Endothelial cell of umbilical vein (primary cell): Measurements from ENCODE around the gene TTLL11. TPM values are rescaled to one million over a fixed set of nuclear protein-coding genes. Genes with fewer than 3 reads are reported as not detected.

Source experiments
- BruUV-seq: library from RNA; stranded (reverse); fragments of 400-500 nt; replicated peaks from 2 replicates; lab custom pipeline; 2021; lab: Mats Ljungman, UMichigan
- CTCF ChIA-PET: fragments of 300-600, 350-600 bp; sonication (Branson Sonifier 250); formaldehyde crosslinking; loops from one replicate; lab custom pipeline; 2021; ENCODE audit warnings: antibody characterized with exemption, inconsistent platforms; lab: Charles Lee
- POLR2A ChIA-PET: fragments of 300-600, 350-600 bp; sonication (Branson Sonifier 250); formaldehyde crosslinking; loops from one replicate; lab custom pipeline; 2021; ENCODE audit warnings: antibody characterized with exemption, inconsistent platforms; lab: Charles Lee
- DNase-seq: peaks from one replicate; pipeline ENCODE4 v3.0.0-alpha.2; 2011; ENCODE audit warnings: low read depth, low spot score
- FAIRE-seq: peaks from 2 replicates; lab custom pipeline; 2011; peaks lifted over from hg19 to GRCh38; lab: Jason Lieb, UNC
- H2AFZ ChIP-seq: 2 replicates; pipeline ENCODE4 v1.6.0; 2012; ENCODE audit warnings: low read depth, low read length, control low read depth, inconsistent platforms
- H3K27ac ChIP-seq: 2 replicates; pipeline ENCODE4 v1.5.1; 2011; ENCODE audit warnings: low read depth, mild to moderate bottlenecking, control low read depth, low read length, moderate library complexity; ENCODE audit not compliant: insufficient read depth
- H3K27me3 ChIP-seq, 2 experiments: 2 replicates each; pipeline versions ENCODE4 v1.6.0 to v1.6.1; 2011; ENCODE audit warnings: low read length in 2 of 2, mixed read lengths in 1 of 2; ENCODE audit not compliant: control insufficient read depth in 2 of 2, insufficient read depth in 2 of 2
- H3K36me3 ChIP-seq, 2 experiments: 2 replicates in 1 of 2; 3 replicates in 1 of 2; pipeline ENCODE4 v1.5.1; 2011; ENCODE audit warnings: low read length in 2 of 2, mild to moderate bottlenecking in 1 of 2, moderate library complexity in 1 of 2; ENCODE audit not compliant: control insufficient read depth in 2 of 2, insufficient read depth in 2 of 2; ENCODE audit errors: extremely low read depth in 1 of 2
- H3K4me1 ChIP-seq: 3 replicates; pipeline ENCODE4 v1.5.1; 2011; ENCODE audit warnings: mild to moderate bottlenecking, low read length; ENCODE audit not compliant: control insufficient read depth, insufficient read depth; ENCODE audit errors: extremely low read depth
- H3K4me2 ChIP-seq: 2 replicates; pipeline ENCODE4 v1.6.1; 2011; ENCODE audit warnings: low read length, control low read depth, mixed read lengths; ENCODE audit not compliant: insufficient read depth
- H3K4me3 ChIP-seq, 3 experiments: fragments of 200-600 bp in 1 of 3; sonication (generic), shearing (Covaris generic) in 1 of 3; replicated peaks in 1 of 3; 2 replicates each; pipeline ENCODE4 v1.5.1; 2011 to 2016; ENCODE audit warnings: control low read depth in 3 of 3, low read length in 3 of 3, mild to moderate bottlenecking in 2 of 3, inconsistent platforms in 1 of 3, low read depth in 1 of 3, moderate library complexity in 1 of 3; ENCODE audit not compliant: insufficient read depth in 1 of 3
- H3K79me2 ChIP-seq: 2 replicates; pipeline ENCODE4 v1.6.0; 2012; ENCODE audit warnings: low read length, inconsistent platforms; ENCODE audit not compliant: control insufficient read depth, insufficient read depth
- H3K9ac ChIP-seq: replicated peaks from 2 replicates; pipeline ENCODE3; 2011; ENCODE audit warnings: low read length, control low read depth; ENCODE audit not compliant: insufficient read depth; ENCODE audit errors: extremely low read depth
- H3K9me1 ChIP-seq: replicated peaks from 3 replicates; pipeline ENCODE4 v1.6.0; 2011; ENCODE audit warnings: mild to moderate bottlenecking, low read length; ENCODE audit not compliant: control insufficient read depth, insufficient read depth; ENCODE audit errors: extremely low read depth
- H3K9me3 ChIP-seq: replicated peaks from 2 replicates; pipeline ENCODE4 v1.5.1; 2012; ENCODE audit warnings: low read length, inconsistent platforms; ENCODE audit not compliant: control insufficient read depth, insufficient read depth
- H4K20me1 ChIP-seq: replicated peaks from 2 replicates; pipeline ENCODE3; 2011; ENCODE audit warnings: mild to moderate bottlenecking, low read length; ENCODE audit not compliant: control insufficient read depth, insufficient read depth; ENCODE audit errors: extremely low read depth
- EZH2 ChIP-seq: IDR thresholded peaks from 2 replicates; pipeline ENCODE4 v1.6.1; 2012; ENCODE audit warnings: borderline replicate concordance, low read depth, mild to moderate bottlenecking, moderate library complexity, low read length, inconsistent platforms; ENCODE audit not compliant: severe bottlenecking
- FOS ChIP-seq: IDR thresholded peaks from 2 replicates; pipeline ENCODE4 v1.6.1; 2011; ENCODE audit warnings: mild to moderate bottlenecking, low read length, moderate library complexity, borderline replicate concordance; ENCODE audit not compliant: insufficient read depth
- GATA2 ChIP-seq: IDR thresholded peaks from 2 replicates; pipeline ENCODE4 v1.7.0; 2011; ENCODE audit warnings: low read depth, mild to moderate bottlenecking, moderate library complexity, mixed read lengths, low read length; ENCODE audit not compliant: insufficient read length, insufficient read depth
- JUN ChIP-seq: IDR thresholded peaks from 2 replicates; pipeline ENCODE4 v1.6.1; 2011; ENCODE audit warnings: borderline replicate concordance, low read depth; ENCODE audit not compliant: insufficient read length, insufficient read depth
- MAX ChIP-seq: IDR thresholded peaks from 2 replicates; pipeline ENCODE4 v1.6.1; 2011; ENCODE audit not compliant: insufficient read depth, insufficient read length
- MYC ChIP-seq: IDR thresholded peaks from one replicate; pipeline ENCODE4 v1.6.1; 2011; ENCODE audit warnings: mild to moderate bottlenecking, low read depth, low read length
- POLR2A ChIP-seq: IDR thresholded peaks from 2 replicates; pipeline ENCODE4 v1.6.1; 2012; ENCODE audit warnings: low read depth, mild to moderate bottlenecking, control low read depth, low read length
- POLR2AphosphoS5 ChIP-seq: IDR thresholded peaks from 2 replicates; pipeline ENCODE4 v1.6.1; 2012; ENCODE audit warnings: low read depth, mild to moderate bottlenecking, control low read depth, low read length, moderate library complexity; ENCODE audit not compliant: insufficient read depth
- dilution Hi-C: fragments of 300-500 bp; cut with MboI; formaldehyde crosslinking; loops from one replicate; pipeline ENCODE4 v1.15.0; 2019; ENCODE audit warnings: low sequenced_read_pairs; ENCODE audit not compliant: extremely low pct_ligation_motif_present
- intact Hi-C: fragments of 100-400 bp; cut with micrococcal nuclease; formaldehyde crosslinking; loops from one replicate; pipeline ENCODE4 v1.10.0; 2022
- polyA plus RNA-seq, 4 experiments: library from polyadenylated mRNA; depleted of rRNA in 3 of 4; stranded (reverse) in 3 of 4; unstranded in 1 of 4; fragments of >200 nt; gene quantifications; 2 replicates each; pipeline versions ENCODE4 v1.2.1 to v1.2.3, GENCODE V29; 2011 to 2012; ENCODE audit warnings: missing spikeins in 1 of 4
- total RNA-seq: library from RNA; stranded (reverse); gene quantifications from 2 replicates; pipeline ENCODE4 v1.2.3, GENCODE V29; 2021
- TF ChIP-seq, protein P1 (sequence below), 2 donors: IDR thresholded peaks; 1 replicate in 1 of 2; 2 replicates in 1 of 2; pipeline ENCODE4 v1.5.1; 2011; ENCODE audit warnings: low read length in 2 of 2, mild to moderate bottlenecking in 2 of 2, moderate library complexity in 2 of 2, control low read depth in 1 of 2, inconsistent platforms in 1 of 2, low read depth in 1 of 2; ENCODE audit not compliant: insufficient read depth in 1 of 2; ENCODE audit errors: extremely low read depth in 1 of 2

TTLL11 gene
- total and polyA plus RNA-seq, 2 donors (not counting 3 experiments of a cell fraction or from before 2014, with no cell fraction given) = 4.9 to 5.1 TPM

- H3K79me2 ChIP-seq = no peaks in the 10 kb centered on the region
- H3K4me1 ChIP-seq = peaks cover 39% of the 10 kb centered on the region
- peak overlapping the region in 1 of 3 experiments; percentile 16 for H3K4me3 ChIP-seq
- peak overlapping the region; percentile 59 for H3K4me2 ChIP-seq
- POLR2A ChIA-PET = no interaction called here
- no peak for TF ChIP-seq POLR2AphosphoS5
- TF ChIP-seq, protein P1, sequence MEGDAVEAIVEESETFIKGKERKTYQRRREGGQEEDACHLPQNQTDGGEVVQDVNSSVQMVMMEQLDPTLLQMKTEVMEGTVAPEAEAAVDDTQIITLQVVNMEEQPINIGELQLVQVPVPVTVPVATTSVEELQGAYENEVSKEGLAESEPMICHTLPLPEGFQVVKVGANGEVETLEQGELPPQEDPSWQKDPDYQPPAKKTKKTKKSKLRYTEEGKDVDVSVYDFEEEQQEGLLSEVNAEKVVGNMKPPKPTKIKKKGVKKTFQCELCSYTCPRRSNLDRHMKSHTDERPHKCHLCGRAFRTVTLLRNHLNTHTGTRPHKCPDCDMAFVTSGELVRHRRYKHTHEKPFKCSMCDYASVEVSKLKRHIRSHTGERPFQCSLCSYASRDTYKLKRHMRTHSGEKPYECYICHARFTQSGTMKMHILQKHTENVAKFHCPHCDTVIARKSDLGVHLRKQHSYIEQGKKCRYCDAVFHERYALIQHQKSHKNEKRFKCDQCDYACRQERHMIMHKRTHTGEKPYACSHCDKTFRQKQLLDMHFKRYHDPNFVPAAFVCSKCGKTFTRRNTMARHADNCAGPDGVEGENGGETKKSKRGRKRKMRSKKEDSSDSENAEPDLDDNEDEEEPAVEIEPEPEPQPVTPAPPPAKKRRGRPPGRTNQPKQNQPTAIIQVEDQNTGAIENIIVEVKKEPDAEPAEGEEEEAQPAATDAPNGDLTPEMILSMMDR (IDR thresholded peaks at IDR 0.05; ENCODE audit: extremely low read depth in 1 of 2, insufficient read depth in 1 of 2, low read depth in 1 of 2, low read length in 2 of 2) = peak in 1 of 2 donors; percentile 18
- peak; percentile 25 for DNase-seq
- FAIRE-seq = no peak
- intact Hi-C loops = loop anchor here (2.0 kb wide), 1 partner anchor 76 kb away; the partner anchor contains the start of gene TTLL11
- H3K27ac ChIP-seq = peak overlapping the region; percentile 11
- no peaks in the 10 kb centered on the region for H3K9me3 ChIP-seq
- peak overlapping the region; percentile 17 for H2AFZ ChIP-seq
- dilution Hi-C loops = no loop called here
- no peaks in the 10 kb centered on the region for H4K20me1 ChIP-seq
- CTCF ChIA-PET = interaction anchor here (0.7 to 1.2 kb wide), 2 partner anchors 329 to 471 kb away, joined by 3 read pairs; no protein-coding TSS in a partner anchor
- no peaks in the 10 kb centered on the region for H3K36me3 ChIP-seq
- H3K9me1 ChIP-seq = no peaks in the 10 kb centered on the region
- no peaks in the 10 kb centered on the region for H3K27me3 ChIP-seq
- no peak overlapping the region for H3K9ac ChIP-seq
- BruUV-seq = no TSS peak
Observed at GRCh38 chr9:122016744-122017143, 76.4 kb downstream of the TTLL11 start.

- FAIRE-seq = peak; percentile 92
- H3K4me1 ChIP-seq = peaks cover 39% of the 10 kb centered on the region
- peak overlapping the region; percentile 11 for H3K27ac ChIP-seq
- no peaks in the 10 kb centered on the region for H3K9me3 ChIP-seq
- H3K27me3 ChIP-seq = no peaks in the 10 kb centered on the region
- H2AFZ ChIP-seq = peak overlapping the region; percentile 17
- BruUV-seq = no TSS peak
- H3K79me2 ChIP-seq = no peaks in the 10 kb centered on the region
- ChIA-PET CTCF (interaction anchor here (0.7 to 1.2 kb wide), 2 partner anchors 329 to 470 kb away, joined by 3 read pairs; no protein-coding TSS in a partner anchor), POLR2A (no interaction called here)
- H3K36me3 ChIP-seq = no peaks in the 10 kb centered on the region
- dilution Hi-C loops = no loop called here
- peak; percentile 53 for DNase-seq
- no peaks in the 10 kb centered on the region for H3K9me1 ChIP-seq
- H4K20me1 ChIP-seq = no peaks in the 10 kb centered on the region
- peak overlapping the region; percentile 59 for H3K4me2 ChIP-seq
- no peak overlapping the region for H3K9ac ChIP-seq
- peak overlapping the region in 1 of 3 experiments; percentile 16 for H3K4me3 ChIP-seq
- TF ChIP-seq GATA2 = peak; percentile 73
- TF ChIP-seq JUN = peak; percentile 74
- TF ChIP-seq MAX = no peak
- TF ChIP-seq, protein P1 (IDR thresholded peaks at IDR 0.05; ENCODE audit: extremely low read depth in 1 of 2, insufficient read depth in 1 of 2, low read depth in 1 of 2, low read length in 2 of 2) = no peak
- peak; percentile 36 for TF ChIP-seq POLR2AphosphoS5
- no peak for TF ChIP-seq POLR2A
- peak; percentile 50 for TF ChIP-seq FOS
- no peak for TF ChIP-seq MYC
- no peak for TF ChIP-seq EZH2
- intact Hi-C loops = loop anchor here (2.0 kb wide), 1 partner anchor 76 kb away; the partner anchor contains the start of gene TTLL11
Observed at GRCh38 chr9:122016309-122016708, 76.8 kb downstream of the TTLL11 start.
